ENCODE data around the gene BTF3L4.
"Not testable (repeated sequence)": the region's sequence is repeated elsewhere in the genome, so short reads cannot be mapped to it uniquely, and the experiment has no call there.

Gene BTF3L4

DNA sequence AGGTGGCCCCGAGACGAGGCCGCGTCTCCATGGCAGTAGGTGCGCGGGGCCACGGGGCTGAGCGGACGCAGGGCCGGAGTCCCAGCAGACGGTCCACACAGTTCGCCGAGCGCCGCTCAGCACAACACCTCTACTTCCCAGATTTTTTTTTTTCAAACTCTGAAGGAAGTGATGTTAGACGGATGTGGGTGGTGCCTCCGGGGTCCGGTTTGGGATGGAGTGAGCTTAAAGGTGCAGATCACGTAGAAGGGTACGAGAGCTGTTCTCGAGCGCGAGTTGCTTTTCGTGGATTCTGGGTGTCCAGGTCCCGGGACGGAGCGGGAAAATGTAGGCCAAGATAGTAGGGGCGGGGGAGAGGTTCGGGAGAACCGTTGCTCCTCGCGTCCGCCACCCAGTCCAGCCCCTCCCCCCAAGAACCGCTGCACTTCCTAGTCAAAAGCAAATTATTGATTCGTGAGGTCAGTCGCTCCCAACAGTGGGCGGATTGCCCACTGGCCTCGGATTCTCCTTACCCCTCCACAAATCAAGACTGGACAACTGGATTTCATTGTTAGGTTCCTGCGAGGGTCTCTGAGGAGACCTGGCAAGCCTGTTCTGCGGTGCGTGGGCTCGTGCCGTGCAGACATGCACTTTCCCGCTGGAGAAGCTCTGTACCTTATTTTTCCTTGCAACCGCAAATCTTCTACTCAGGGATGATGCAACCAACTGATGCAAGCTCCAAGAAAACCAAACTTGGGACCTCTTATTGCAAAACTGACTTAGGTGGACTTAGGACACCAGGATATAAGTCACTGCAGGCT lies 829 bp upstream of the BTF3L4 start, which contains the start of gene TXNDC12:
Gene TXNDC12, minus strand, starts transcription at position 126 of the 800 bp plus-strand sequence. Its CDS starts 95 bp downstream, at position 31.
- DNase-seq (ENCODE audit: low spot score): peak; percentile 90

DNA sequence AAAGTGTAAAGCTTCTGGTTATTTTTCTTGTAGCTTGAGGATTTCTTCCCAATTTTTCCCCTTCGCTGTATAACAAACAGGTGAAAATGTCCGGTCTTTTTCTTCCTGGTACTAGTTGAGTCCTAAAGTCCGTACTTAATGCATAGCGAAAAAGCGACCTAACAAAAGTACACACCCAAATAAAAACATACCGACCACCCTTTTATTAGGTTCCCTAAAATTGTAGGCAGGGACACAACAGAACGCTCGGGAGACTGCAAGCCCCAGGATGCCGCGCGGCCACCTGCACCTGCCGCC lies 281 bp upstream of the BTF3L4 start:
- no peak for DNase-seq (ENCODE audit: low spot score)

DNA sequence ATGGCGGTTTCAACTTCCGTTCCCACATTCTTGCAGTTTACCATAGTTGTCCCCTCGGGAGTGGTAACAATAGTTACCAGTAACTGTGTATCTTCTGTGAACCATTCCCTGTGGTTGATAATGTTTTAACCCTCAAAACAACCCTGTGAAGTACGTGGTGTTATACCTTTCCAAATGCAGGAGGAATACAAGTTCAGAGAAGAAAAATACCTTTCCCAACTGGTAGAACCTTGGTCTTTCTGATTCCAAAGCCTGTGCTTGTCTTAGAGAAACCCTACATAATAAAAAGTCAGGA lies 789 bp downstream of the BTF3L4 start:
- peak; percentile 54 for DNase-seq (ENCODE audit: low spot score)

DNA sequence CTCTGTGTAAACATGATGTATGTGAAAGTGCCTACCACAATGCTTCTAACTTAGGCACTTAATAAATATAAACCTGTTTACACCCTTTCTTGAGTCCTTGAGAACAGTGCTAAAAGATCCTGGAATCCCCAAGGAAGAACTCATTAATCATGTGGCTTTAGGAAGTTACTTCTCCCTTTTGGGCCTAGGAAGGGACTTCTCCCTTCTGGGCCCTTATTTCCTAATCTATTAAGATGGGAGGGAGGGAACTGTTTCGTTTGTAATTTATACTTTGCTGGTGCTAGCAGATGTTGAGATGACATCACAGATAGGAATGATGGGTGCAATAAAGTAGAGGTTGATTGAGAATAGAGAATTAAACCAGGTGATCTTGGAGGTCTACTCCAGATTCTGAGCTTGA lies 1.2 kb downstream of the BTF3L4 start:
- DNase-seq (ENCODE audit: low spot score): no peak

DNA sequence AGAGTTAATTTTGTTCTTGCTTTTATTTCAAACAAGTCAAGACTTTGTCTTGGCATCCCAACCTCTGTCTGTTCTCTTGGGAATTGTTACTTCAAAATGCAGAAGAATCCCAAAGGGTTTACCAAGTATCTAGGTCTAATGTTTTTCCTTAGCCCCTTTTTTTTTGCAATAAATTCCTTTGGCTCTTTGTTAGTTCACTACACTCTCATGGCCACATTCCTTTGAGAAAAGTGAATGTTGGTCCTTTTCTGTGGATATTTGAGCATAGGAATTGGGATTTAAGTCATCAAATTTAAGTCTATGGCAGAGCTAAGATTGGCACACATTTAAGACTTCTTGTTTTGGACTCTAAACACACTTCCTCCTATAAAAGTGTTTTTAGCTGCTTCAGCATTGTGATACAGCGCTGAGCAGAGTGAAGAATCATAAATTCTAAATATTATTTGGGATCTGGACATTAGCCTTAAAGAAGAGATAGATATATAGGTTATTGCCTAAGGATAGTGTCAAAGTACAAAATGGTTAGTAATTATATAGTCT lies 1.9 kb downstream of the BTF3L4 start:
- no peak for DNase-seq (ENCODE audit: low spot score)

DNA sequence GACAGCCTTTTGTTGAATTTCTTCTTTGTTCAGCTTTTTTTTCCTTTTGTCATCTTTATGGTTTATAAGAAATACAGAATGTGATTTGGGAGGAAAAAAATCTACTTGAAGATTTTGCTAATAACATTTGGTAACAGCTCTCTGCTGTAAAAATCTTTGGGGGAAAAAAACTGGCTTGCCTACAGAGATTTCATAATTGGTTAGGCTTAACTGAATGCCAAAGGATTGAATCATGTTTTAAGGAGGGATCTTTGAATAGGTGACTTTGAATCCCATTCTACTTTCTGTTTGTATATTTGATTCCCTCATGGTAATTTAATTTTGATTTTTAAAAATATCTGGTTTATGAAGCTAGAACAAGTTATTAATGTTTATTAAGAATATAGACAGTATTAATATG lies 3.2 kb downstream of the BTF3L4 start:
- peak; percentile 47 for DNase-seq (ENCODE audit: low spot score)

DNA sequence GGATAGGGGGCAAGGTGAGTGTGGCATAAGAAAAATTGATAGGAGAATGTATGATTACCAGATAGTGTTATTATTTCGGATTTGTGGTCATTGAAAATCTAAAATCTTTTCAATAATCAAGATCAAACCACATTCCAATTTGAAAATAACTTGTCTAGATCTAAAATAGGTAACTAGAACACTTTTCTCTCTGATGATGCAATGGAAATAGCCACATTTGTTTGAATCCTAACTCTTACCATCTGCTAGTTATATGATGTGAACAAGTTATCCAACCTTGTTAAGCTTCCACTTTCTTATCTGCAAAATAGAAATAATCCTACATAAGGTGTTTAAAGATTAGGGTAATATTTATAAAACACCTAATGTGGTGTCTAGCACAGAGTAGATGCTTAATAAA lies 3.8 kb downstream of the BTF3L4 start:
- no peak for DNase-seq (ENCODE audit: low spot score)

DNA sequence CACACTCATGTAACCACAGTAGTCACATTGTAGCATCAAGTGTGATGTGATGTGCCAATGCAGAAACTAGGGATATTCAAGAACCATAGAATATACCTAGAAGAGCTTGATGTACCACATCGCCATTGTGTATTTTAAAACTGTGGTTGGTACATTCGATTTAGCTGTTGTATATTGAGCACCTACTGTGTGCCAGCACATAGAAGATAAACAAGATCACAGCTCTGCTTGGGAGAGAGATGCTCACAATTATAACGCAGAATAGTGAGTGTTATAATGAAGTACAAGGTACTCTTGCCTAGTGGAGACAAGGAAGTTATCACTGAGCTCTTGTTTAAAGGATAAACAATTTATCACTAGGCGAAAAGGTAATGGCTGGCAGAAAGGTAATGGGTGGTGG lies 4.7 kb downstream of the BTF3L4 start:
- DNase-seq (ENCODE audit: low spot score): no peak

DNA sequence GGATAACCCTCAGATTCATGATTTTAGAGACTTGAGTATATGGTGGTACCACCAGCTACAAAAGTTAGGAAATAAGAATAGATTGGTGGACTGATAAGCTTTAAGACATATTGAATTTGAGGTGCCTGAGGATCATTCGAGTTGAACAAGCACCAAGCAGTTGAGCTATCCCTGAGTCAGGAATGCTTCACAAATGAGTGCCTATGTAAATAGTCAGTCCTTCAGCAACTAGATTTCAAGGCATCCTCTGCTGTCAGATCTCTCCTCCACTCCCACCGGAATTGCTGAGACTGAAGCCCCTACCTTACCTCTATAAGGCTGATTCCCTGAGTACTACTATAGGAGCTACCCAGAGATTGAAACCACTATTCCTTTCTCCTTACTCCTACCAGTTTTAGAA lies 7.1 kb downstream of the BTF3L4 start:
- no peak for DNase-seq (ENCODE audit: low spot score)

DNA sequence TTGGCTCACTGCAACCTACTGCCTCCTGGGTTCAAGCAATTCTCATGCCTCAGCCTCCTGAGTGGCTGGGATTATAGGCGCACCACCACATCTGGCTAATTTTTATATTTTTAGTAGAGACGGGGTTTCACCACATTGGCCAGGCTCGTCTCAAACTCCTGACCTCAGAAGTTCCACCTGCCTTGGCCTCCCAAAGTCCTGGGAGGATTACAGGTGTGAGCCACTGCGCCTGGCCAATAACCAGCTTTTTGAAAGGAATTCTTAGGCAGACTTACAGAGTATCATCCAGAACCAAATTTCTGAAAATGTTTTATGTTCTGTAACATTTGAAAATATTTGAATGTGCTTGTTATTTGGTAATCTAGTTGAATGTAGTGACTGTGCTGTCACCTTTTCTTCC lies 14.6 kb downstream of the BTF3L4 start:
- no peak for DNase-seq (ENCODE audit: low spot score)

DNA sequence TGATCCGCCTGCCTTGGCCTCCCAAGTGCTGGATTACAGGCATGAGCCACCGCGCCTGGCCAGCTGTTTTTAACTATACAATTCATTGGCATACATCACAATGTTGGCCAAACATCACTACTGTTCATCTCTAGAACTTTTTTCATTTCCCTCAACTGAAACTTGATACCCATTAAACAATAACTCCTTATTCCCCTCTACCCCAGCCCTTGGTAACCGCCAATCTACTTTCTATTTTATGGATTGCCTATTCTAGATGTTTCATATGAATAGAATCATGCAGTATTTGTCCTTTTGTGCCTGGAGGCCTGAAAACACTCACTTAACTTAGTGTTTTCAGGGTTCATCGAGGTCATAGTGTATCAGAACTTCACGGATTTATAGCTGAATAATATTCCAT lies 16.2 kb downstream of the BTF3L4 start:
- DNase-seq (ENCODE audit: low spot score): no peak

DNA sequence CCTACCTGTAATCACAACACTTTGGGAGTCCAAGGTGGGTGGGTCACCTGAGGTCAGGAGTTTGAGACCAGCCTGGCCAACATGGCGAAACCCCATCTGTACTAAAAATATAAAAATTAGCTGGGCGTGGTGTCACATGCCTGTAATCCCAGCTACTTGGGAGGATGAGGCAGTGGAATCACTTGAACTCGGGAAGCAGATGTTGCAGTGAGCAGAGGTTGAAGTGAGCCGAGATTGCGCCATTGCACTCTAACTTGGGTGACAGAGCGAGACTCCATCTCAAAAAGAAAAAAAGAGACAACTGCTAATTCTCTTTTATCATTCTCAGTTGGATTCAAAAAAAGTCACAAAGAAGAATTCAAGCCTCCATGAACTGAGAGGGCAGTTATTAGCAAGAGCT lies 21.2 kb downstream of the BTF3L4 start:
- not testable (repeated sequence) for DNase-seq (ENCODE audit: low spot score)

DNA sequence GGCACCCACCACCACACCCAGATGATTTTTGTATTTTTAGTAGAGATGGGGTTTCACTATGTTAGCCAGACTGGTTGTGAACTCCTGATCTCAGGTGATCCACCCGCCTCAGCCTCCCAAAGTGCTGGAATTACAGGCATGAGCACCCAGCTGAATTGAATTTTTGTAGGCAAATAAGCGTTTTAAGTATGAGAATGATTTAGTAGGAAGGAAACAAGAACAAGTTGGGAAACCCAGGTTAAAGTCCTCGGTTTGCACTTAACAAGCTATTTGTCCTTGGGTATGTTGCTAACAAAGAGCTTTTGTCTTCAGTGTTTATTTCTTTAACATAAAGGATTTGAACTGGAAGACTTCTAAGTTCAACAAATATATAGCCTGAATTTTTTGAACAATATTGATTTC lies 23.9 kb downstream of the BTF3L4 start:
- no peak for DNase-seq (ENCODE audit: low spot score)

DNA sequence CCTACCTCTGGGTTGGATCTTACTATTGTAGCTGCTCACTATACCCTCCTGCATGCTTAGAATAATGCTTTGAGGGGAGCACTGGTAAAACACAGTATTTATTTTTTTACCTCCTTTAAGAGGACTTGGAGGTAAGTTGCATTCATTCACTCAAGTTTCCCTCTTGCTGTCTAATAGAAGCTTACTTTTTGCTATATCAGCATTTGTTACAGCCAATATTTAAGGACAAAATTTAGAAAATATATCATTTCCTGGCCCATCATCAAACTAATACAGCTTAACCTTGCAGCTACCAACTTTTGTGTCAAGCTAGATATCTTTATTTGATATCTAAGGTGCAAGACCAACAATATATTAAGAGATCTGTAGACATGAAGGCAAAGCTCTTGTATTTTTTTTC lies 31.8 kb downstream of the BTF3L4 start:
- not testable (repeated sequence) for DNase-seq (ENCODE audit: low spot score)

DNA sequence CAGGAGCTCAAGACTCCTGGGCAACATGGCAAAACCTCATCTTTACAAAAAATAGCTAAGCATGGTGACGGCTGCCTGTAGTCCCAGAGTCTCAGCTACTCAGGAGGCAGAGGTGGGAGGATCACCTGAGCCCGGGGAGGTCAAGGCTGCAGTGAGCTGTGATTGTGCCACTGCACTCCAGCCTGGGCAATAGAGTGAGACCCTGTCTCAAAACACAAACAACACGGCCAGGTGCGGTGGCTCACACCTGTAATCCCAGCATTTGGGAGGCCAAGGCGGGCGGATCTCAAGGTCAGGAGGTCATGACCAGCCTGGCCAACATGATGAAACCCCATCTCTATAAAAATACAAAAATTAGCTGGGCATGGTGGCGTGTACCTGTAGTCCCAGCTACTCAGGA lies 38.2 kb downstream of the BTF3L4 start:
- not testable (repeated sequence) for DNase-seq (ENCODE audit: low spot score)

DNA sequence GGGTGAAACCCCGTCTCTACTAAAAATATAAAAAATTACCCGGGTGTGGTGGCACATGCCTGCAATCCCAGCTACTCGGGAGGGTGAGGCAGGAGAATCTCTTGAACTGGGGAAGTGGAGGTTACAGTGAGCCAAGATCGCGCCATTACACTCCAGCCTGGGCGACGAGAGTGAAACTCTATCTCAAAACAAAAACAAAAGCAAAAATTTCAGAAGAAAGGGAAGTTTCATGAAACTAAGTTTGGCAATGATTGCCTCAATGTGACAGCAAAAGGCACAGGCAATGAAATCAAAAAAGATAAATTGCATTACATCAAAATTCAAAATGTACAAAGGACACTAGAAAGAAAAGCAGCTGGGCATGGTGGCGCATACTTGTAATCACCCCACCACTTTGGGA lies 40.1 kb downstream of the BTF3L4 start:
- DNase-seq (ENCODE audit: low spot score): no peak

DNA sequence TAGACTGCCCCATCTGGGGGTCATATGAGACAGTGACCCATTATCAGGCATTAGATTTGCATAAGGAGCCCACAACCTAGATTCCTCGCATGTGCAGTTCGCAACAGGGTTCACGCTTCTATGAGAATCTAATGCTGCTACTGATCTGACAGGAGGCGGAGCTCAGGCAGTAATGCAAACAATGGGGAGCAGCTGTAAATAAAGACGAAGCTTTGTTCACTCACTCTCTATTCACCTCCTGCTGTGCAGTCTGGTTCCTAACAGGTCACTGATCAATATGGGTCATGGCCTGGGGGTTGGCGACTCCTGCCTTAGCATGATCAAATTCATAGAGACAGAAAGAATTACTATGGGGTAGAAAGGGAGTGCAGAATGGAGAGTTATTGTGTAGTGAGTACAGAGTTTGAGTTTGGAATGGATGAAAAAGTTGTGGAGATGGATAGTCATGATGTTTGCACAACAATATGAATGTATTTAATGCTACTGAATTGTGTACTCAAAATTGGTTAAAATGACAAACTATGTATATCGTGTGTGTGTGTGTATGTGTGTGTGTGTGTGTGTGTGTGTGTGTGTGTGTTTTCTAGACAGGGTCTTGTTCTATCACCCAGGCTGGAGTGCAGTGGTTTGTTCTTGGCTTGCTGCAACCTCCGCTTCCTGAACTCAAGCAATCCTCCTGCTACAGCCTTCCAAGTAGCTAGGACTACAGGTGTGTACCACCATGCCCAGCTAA lies 42.2 kb downstream of the BTF3L4 start:
- no peak for DNase-seq (ENCODE audit: low spot score)

DNA sequence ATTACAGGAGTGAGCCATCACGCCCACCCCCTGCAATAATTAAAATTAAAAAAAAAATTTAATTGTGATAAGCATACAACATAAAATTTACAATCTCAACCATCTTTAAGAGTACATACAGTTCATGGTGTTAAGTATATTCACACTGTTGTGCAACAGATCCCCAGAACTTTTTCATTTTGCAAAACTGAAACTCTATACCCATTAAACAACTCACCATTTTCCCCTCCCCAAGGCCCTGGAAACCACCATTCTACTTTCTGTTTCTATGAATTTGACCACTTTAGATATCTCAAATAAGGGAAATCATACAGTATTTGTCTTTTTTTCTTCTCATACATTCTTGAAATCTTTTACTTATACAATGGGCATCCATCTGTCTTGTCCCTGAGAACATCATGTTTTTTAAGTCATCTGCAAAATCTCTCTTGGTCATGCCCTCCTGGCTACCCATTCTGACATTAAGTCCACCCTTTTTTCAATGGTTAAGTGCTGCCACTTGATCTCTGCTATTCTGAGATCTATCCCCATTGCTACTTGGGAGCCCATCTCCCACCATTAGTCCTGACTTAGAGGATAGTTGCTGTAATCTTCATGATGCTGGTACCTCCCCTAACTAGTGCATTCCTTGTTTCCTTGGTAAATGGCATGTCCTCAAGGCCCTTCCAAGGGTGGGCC lies 46.4 kb downstream of the BTF3L4 start:
- no peak for DNase-seq (ENCODE audit: low spot score)

DNA sequence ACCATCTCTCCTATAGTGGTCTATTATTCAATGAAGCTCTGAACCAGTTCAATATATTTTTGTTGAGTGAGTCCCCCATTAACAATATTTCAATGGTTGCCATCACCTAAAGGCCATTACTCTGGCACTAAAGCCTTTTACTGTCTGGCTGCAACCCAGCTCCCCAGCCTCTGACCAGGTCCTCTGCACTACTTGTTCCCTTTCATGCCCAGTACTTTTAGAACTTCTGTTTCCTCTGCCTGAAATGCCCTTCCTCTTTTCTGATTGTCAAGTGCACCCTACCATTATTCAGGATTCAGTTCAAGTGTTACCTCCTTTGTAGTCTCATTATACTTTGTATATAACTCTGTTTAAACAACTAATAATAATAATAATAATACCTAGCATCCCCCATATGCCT lies 55.4 kb downstream of the BTF3L4 start:
- DNase-seq (ENCODE audit: low spot score): no peak

DNA sequence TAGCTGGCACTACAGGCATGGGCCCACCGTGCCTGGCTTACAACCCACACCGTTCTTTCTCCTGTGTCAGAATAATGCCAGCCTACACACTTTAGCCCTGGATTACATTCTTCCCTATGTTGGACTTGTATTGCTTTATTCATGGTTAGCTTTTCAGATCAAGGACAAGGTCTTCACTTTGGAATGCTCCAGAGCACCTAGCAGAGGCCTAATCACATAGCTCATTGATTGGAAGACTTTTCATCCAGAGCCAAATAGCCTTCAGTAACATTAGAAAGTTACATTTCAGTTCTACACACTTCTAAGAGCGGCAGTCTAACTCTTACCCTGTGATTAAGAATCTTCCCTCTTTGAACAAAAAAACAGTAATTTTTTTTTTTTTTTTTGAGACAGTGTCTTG lies 56.4 kb downstream of the BTF3L4 start:
- no peak for DNase-seq (ENCODE audit: low spot score)

DNA sequence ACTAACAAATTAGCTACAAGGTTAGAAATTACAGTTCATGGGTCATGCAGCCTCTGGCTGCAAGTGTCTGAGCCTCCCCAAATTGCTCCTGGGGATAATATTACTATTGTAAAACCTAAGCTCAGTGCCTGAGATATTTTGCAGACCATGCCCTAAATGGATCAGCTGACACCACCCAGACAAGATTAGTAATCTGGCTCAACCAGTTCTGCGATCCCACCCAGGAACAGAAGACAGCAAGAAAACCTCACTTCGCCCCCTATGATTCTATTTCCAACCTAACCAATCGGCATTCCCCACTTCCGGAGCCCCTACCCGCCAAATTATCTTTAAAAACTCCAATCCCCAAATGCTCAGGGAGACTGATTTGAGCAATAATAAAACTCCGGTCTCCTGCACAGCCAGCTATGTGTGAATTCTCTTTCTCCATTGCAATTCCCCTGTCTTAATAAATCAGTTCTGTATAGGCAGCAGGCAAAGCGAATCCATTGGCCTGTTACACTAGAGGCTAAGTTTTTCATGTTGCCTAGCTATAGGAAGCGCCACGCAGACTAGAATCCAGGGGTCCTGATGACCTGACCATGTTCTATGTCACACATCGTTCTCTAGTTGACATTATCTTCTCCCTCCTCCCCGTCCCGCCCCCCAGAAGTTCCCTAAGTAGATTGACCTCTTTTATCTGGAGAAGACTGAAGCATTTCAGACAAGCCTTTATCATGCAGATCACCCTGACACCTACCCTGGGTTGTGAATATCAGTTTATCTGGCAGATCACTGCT lies 63.4 kb downstream of the BTF3L4 start:
- no peak for DNase-seq (ENCODE audit: low spot score)

DNA sequence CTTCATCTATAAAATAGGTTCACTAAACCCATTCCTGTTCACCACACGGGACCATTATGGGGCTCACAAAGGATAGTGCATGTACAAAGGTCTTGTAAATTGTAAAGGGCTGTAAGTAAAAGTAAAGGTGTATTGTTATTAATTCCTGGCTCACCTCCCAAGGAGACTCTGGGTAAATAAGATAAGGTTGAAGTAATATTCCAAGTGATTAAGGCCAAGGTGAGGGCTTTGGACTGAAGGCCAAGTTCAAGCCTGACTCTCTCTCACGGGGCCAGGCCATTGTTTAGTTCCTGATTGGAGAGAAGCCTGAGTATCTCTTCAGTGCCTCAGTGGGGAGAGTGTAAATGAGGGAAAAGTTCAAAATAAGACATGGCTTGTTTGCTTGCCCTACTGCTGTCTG lies 66.3 kb downstream of the BTF3L4 start:
- no peak for DNase-seq (ENCODE audit: low spot score)

Measured in hepatic stellate cell (primary cell).